KOPT-K1 (cell line): ENCODE measurements around the gene SPECC1.
"Not testable (repeated sequence)": the region's sequence is repeated elsewhere in the genome, so short reads cannot be mapped to it uniquely, and the experiment has no call there.

Experiments used
- H3K27ac ChIP-seq: fragments of 200-600 bp; sonication (generic); 2 replicates; pipeline ENCODE4 v1.5.1; 2016; ENCODE audit warnings: antibody characterized with exemption, mild to moderate bottlenecking, low read depth, low read length; ENCODE audit not compliant: poor library complexity, severe bottlenecking
- H3K36me3 ChIP-seq: fragments of 200-600 bp; sonication (generic); 2 replicates; pipeline ENCODE4 v1.5.1; 2017; ENCODE audit warnings: antibody characterized with exemption, mild to moderate bottlenecking, low read length, moderate library complexity; ENCODE audit not compliant: insufficient read depth
- H3K9me3 ChIP-seq: fragments of 200-600 bp; sonication (generic); 2 replicates; pipeline ENCODE4 v1.5.1; 2017; ENCODE audit warnings: antibody characterized with exemption, low read length, mild to moderate bottlenecking; ENCODE audit not compliant: insufficient read depth, poor library complexity, severe bottlenecking

Gene SPECC1

GRCh38 chr17:20217677-20218076 lies 208.5 kb downstream of the SPECC1 start:
- H3K36me3 ChIP-seq: no peaks in the 10 kb centered on the region
- no peaks in the 10 kb centered on the region for H3K9me3 ChIP-seq
- no peak overlapping the region for H3K27ac ChIP-seq

GRCh38 chr17:20218272-20218671 lies 209.1 kb downstream of the SPECC1 start:
- Histone ChIP-seq H3K9me3 (no peaks in the 10 kb centered on the region), H3K36me3 (no peaks in the 10 kb centered on the region), H3K27ac (no peak overlapping the region)

GRCh38 chr17:20223808-20224328 lies 214.7 kb downstream of the SPECC1 start:
- H3K27ac ChIP-seq: no peak overlapping the region
- H3K36me3 ChIP-seq: no peaks in the 10 kb centered on the region
- no peaks in the 10 kb centered on the region for H3K9me3 ChIP-seq

- H3K27ac ChIP-seq: no peak overlapping the region
- H3K36me3 ChIP-seq: no peaks in the 10 kb centered on the region
Observed at GRCh38 chr17:20224379-20224778, 215.2 kb downstream of the SPECC1 start.

GRCh38 chr17:20225162-20226115 lies 216.3 kb downstream of the SPECC1 start:
- Histone ChIP-seq H3K9me3 (no peaks in the 10 kb centered on the region), H3K36me3 (no peaks in the 10 kb centered on the region), H3K27ac (no peak overlapping the region)

More at GRCh38 chr17:20224379-20224778, 215.2 kb downstream of the SPECC1 start:
- H3K9me3 ChIP-seq: no peaks in the 10 kb centered on the region

- Histone ChIP-seq H3K27ac (no peak overlapping the region), H3K36me3 (no peaks in the 10 kb centered on the region), H3K9me3 (no peaks in the 10 kb centered on the region)
Observed at GRCh38 chr17:20226814-20227482, 217.8 kb downstream of the SPECC1 start.

GRCh38 chr17:20227720-20228370 lies 218.7 kb downstream of the SPECC1 start:
- H3K9me3 ChIP-seq, H3K27ac ChIP-seq, H3K36me3 ChIP-seq: not testable (repeated sequence)

- no peak overlapping the region for H3K27ac ChIP-seq
- no peaks in the 10 kb centered on the region for H3K9me3 ChIP-seq
- no peaks in the 10 kb centered on the region for H3K36me3 ChIP-seq
Observed at GRCh38 chr17:20228410-20228809, 219.3 kb downstream of the SPECC1 start.

- H3K36me3 ChIP-seq: no peaks in the 10 kb centered on the region
- H3K9me3 ChIP-seq: no peaks in the 10 kb centered on the region
- H3K27ac ChIP-seq: no peak overlapping the region
Observed at GRCh38 chr17:20228860-20229259, 219.7 kb downstream of the SPECC1 start.

GRCh38 chr17:20230924-20231323 lies 221.8 kb downstream of the SPECC1 start:
- Histone ChIP-seq H3K36me3 (no peaks in the 10 kb centered on the region), H3K9me3 (no peaks in the 10 kb centered on the region)

GRCh38 chr17:20232611-20233010 lies 223.5 kb downstream of the SPECC1 start:
- Histone ChIP-seq H3K9me3 (no peaks in the 10 kb centered on the region), H3K27ac (no peak overlapping the region), H3K36me3 (no peaks in the 10 kb centered on the region)

More at GRCh38 chr17:20230924-20231323, 221.8 kb downstream of the SPECC1 start:
- H3K27ac ChIP-seq: no peak overlapping the region

- H3K27ac ChIP-seq: no peak overlapping the region
- no peaks in the 10 kb centered on the region for H3K36me3 ChIP-seq
- H3K9me3 ChIP-seq: no peaks in the 10 kb centered on the region
Observed at GRCh38 chr17:20234276-20234675, 225.1 kb downstream of the SPECC1 start.

- H3K9me3 ChIP-seq: no peaks in the 10 kb centered on the region
- no peak overlapping the region for H3K27ac ChIP-seq
- no peaks in the 10 kb centered on the region for H3K36me3 ChIP-seq
Observed at GRCh38 chr17:20235747-20236146, 226.6 kb downstream of the SPECC1 start.

- H3K27ac ChIP-seq: no peak overlapping the region
Observed at GRCh38 chr17:20236578-20237227, 227.5 kb downstream of the SPECC1 start.

More at GRCh38 chr17:20236578-20237227, 227.5 kb downstream of the SPECC1 start:
- Histone ChIP-seq H3K9me3 (no peaks in the 10 kb centered on the region), H3K36me3 (no peaks in the 10 kb centered on the region)
